Measurements from ENCODE around the gene C11orf65. TPM values are rescaled to one million over a fixed set of nuclear protein-coding genes. Genes with fewer than 3 reads are reported as not detected.
A peak's percentile ranks its signal among the peaks of the same experiment; 100 is the strongest.

C11orf65 gene
- total RNA-seq, 2 donors from 2014 or later: 0.50 to 0.64 TPM

DNA sequence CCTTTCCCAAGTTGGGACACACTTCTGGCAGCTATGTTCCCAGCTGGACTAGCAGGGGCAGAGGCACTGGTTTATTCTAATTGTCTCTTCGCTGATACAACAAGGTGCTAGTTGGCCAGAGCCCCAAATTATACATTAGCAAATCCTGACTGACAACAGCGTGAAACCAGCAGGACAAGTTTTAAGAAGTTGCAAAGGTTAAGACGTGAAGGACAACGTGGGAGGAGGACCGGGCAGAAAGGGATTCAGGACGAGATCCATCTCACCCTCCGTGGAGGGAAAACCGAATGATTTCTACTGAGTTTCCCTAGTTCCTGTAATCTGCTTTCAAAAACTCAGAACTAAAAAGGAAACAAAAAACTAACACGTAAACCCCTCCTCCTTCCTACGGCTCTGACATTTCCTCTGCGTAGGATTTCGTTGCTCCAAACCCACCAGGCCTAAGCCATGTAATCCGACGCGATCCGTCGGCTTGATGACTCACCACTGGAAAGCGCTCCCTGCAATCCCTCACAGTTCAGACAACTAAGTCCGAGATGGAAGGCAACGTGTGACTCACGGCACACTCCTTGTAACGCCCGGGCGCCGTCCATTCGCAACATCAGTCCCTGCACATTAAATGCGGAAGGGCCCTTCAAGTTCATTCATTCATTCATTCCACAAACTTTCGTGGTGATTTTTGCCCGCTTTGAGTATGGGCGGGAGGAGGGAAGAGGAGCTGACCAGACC is 30.2 kb upstream of the C11orf65 start:
- no peaks in the 10 kb centered on the region for H3K9me3 ChIP-seq
- peak overlapping the region; percentile 65 to 67 for H3K9ac ChIP-seq (ENCODE audit: low read depth in 2 of 2, low read length in 2 of 2)
- peak overlapping the region; percentile 98 for H3K27ac ChIP-seq
- no peaks in the 10 kb centered on the region for H3K4me1 ChIP-seq
- intact Hi-C loops (cut with DNase I): no loop called here
- TF ChIP-seq, protein P1, sequence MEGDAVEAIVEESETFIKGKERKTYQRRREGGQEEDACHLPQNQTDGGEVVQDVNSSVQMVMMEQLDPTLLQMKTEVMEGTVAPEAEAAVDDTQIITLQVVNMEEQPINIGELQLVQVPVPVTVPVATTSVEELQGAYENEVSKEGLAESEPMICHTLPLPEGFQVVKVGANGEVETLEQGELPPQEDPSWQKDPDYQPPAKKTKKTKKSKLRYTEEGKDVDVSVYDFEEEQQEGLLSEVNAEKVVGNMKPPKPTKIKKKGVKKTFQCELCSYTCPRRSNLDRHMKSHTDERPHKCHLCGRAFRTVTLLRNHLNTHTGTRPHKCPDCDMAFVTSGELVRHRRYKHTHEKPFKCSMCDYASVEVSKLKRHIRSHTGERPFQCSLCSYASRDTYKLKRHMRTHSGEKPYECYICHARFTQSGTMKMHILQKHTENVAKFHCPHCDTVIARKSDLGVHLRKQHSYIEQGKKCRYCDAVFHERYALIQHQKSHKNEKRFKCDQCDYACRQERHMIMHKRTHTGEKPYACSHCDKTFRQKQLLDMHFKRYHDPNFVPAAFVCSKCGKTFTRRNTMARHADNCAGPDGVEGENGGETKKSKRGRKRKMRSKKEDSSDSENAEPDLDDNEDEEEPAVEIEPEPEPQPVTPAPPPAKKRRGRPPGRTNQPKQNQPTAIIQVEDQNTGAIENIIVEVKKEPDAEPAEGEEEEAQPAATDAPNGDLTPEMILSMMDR (IDR thresholded peaks at IDR 0.05): no peak
- peak; percentile 86 for DNase-seq
- H3K4me3 ChIP-seq: peak overlapping the region; percentile 68
- no peaks in the 10 kb centered on the region for H3K36me3 ChIP-seq
- H3K27me3 ChIP-seq: no peaks in the 10 kb centered on the region

DNA sequence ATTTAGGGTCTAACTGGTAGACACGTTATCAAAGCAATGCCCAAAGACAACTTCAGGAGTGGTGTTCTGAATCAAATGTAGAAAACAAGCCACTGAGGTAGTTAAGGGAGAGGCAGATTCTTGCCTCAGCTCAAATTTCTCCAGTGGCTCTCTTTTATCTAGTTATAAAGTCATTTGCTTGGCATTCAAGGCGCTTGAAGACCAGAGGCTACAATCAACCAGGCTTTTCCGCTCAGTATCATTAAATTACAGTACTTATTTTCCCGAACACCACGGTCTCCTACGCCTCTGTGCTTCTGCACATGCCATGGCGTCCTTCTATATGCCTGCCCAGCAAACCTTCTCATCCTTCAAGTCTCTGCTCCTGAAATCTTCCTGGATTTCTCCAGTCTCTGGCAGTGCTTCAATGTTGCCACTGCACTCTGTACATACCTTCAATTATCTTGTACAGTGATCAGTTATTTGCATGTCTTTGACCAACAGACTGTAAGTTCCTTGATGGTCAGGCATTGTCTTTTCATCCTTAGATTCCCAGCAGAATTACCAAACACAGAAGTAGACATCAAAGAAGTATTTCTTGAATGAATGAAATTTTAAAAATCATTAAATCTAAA is 29.4 kb upstream of the C11orf65 start:
- TF ChIP-seq, protein P1 (IDR thresholded peaks at IDR 0.05): no peak
- H3K27ac ChIP-seq: peak overlapping the region; percentile 98
- peak overlapping the region; percentile 65 to 67 for H3K9ac ChIP-seq (ENCODE audit: low read depth in 2 of 2, low read length in 2 of 2)
- no peaks in the 10 kb centered on the region for H3K9me3 ChIP-seq
- H3K27me3 ChIP-seq: no peaks in the 10 kb centered on the region
- intact Hi-C loops (cut with DNase I): no loop called here
- DNase-seq: no peak
- H3K36me3 ChIP-seq: no peaks in the 10 kb centered on the region
- no peak overlapping the region for H3K4me3 ChIP-seq
- no peaks in the 10 kb centered on the region for H3K4me1 ChIP-seq

DNA sequence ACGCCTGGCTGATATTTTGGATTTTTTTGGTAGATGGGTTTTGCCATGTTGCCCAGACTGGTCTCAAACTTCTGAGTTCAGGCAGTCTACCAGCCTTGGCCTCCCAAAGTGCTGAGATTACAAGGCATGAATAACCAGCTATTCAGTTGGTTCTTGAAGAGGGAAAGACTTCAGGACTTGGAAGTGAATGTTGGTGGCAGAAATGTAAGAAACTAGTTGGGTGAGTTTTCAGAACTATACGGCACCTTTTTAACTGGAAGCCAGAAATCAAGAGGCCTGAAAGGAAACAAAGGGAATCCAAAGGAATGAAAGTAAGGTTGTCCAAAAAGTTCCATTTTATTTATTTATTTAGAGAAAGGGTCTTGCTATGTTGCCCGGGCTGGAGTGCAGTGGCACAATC is 28.0 kb upstream of the C11orf65 start:
- no peak overlapping the region for H3K9ac ChIP-seq (ENCODE audit: low read depth in 2 of 2, low read length in 2 of 2)
- no peaks in the 10 kb centered on the region for H3K4me1 ChIP-seq
- H3K9me3 ChIP-seq: no peaks in the 10 kb centered on the region
- H3K4me3 ChIP-seq: no peak overlapping the region
- intact Hi-C loops (cut with DNase I): no loop called here
- H3K27ac ChIP-seq: no peak overlapping the region
- TF ChIP-seq, protein P1 (IDR thresholded peaks at IDR 0.05): no peak
- DNase-seq: no peak
- no peaks in the 10 kb centered on the region for H3K36me3 ChIP-seq
- no peaks in the 10 kb centered on the region for H3K27me3 ChIP-seq

DNA sequence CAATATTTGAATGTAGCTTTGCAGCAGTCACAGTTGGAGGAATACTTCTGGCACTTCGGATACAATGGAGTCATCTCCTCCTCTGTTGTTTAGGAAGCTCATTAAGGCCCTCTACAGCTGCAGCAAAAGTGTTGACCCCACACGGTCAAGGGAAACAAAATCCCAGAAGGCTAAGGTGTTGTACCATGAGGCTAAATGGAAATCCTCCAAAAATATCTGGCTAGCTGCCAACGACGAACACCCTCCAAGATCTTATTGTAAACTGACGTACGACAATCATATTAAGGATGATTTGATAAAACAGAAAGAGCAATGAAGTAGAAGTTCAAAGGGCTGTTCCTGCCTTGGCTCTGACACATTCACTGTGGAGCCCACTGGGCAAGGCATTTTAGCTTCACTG is 26.9 kb upstream of the C11orf65 start:
- TF ChIP-seq, protein P1 (IDR thresholded peaks at IDR 0.05): no peak
- no peaks in the 10 kb centered on the region for H3K9me3 ChIP-seq
- H3K4me1 ChIP-seq: no peaks in the 10 kb centered on the region
- no peaks in the 10 kb centered on the region for H3K27me3 ChIP-seq
- H3K36me3 ChIP-seq: peaks cover 4% of the 10 kb centered on the region
- H3K9ac ChIP-seq (ENCODE audit: low read depth in 2 of 2, low read length in 2 of 2): no peak overlapping the region
- intact Hi-C loops (cut with DNase I): no loop called here
- H3K4me3 ChIP-seq: no peak overlapping the region
- no peak for DNase-seq
- no peak overlapping the region for H3K27ac ChIP-seq

DNA sequence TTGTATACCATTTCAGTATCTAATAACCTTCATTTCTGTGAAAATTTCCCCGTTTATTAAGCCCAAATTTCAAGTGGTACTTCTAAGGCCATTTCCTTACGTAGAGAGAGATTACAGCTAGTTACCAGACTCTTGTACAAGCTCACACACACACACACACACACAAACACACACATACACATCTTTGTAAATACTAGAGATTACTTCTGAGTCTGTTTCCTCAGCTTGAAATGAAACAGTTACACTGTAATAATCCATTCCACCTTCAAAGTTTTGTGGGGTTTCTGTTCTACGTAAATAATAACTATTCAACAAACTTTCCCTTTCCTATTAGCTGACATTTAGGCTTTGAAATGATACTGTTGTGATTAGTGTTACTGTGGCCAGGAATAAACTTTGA is 24.6 kb upstream of the C11orf65 start:
- TF ChIP-seq, protein P1 (IDR thresholded peaks at IDR 0.05): no peak
- Histone ChIP-seq H3K9ac (ENCODE audit: low read depth in 2 of 2, low read length in 2 of 2) (no peak overlapping the region), H3K4me1 (no peaks in the 10 kb centered on the region), H3K27me3 (no peaks in the 10 kb centered on the region), H3K36me3 (peaks cover 4% of the 10 kb centered on the region), H3K27ac (no peak overlapping the region), H3K9me3 (no peaks in the 10 kb centered on the region), H3K4me3 (no peak overlapping the region)
- no peak for DNase-seq
- intact Hi-C loops (cut with DNase I): no loop called here
